K562 (cell line): ENCODE measurements around the gene PPOX. TPM values are rescaled to one million over a fixed set of nuclear protein-coding genes. Genes with fewer than 3 reads are reported as not detected.

ENCODE experiments used
- ESRRB ChIP-seq: fragments of 250-450 bp; sonication (Bioruptor Pico); IDR thresholded peaks from 2 replicates; pipeline ENCODE4 v1.5.0; 2020; ENCODE audit warnings: mild to moderate bottlenecking, moderate library complexity, borderline replicate concordance
- FOXK1 ChIP-seq: sonication (generic); formaldehyde crosslinking; IDR thresholded peaks from 2 replicates; pipeline ENCODE4 v1.8.0; 2022; ENCODE audit warnings: missing genetic modification reagents, mild to moderate bottlenecking, borderline replicate concordance
- JUND ChIP-seq, 2 experiments: IDR thresholded peaks; 2 replicates in 1 of 2; 3 replicates in 1 of 2; pipeline ENCODE4 v1.6.1; 2011; ENCODE audit warnings: borderline replicate concordance in 2 of 2, low read depth in 2 of 2, low read length in 2 of 2, improper control_type of control experiment in 1 of 2, missing biosample characterization in 1 of 2, missing genetic modification characterization in 1 of 2, missing genetic modification reagents in 1 of 2
- KHSRP ChIP-seq: fragments of 450-650 bp; IDR thresholded peaks from 2 replicates; pipeline ENCODE4 v1.6.1; 2017
- MLLT1 ChIP-seq, 2 experiments: fragments of 450-650 bp; IDR thresholded peaks; 2 replicates each; pipeline ENCODE4 v1.6.1; 2016
- NCOA6 ChIP-seq: fragments of 450-650 bp; IDR thresholded peaks from 2 replicates; pipeline ENCODE4 v1.6.1; 2017; ENCODE audit warnings: mild to moderate bottlenecking
- SMARCB1 ChIP-seq: IDR thresholded peaks from 2 replicates; pipeline ENCODE4 v1.6.1; 2011; ENCODE audit warnings: improper control_type of control experiment, low read depth; ENCODE audit not compliant: insufficient read length
- TAF9B ChIP-seq: fragments of 450-650 bp; IDR thresholded peaks from 2 replicates; pipeline ENCODE4 v1.6.1; 2018; ENCODE audit warnings: mild to moderate bottlenecking; ENCODE audit not compliant: partially characterized antibody
- TEAD2 ChIP-seq: fragments of 450-650 bp; IDR thresholded peaks from 2 replicates; pipeline ENCODE4 v1.6.1; 2016; ENCODE audit warnings: missing genetic modification characterization, control low read depth, missing compliant biosample characterization
- TRIM25 ChIP-seq: fragments of 450-650 bp; IDR thresholded peaks from 2 replicates; pipeline ENCODE4 v1.7.0; 2016; ENCODE audit warnings: borderline replicate concordance
- YY1 ChIP-seq, 3 experiments: IDR thresholded peaks; 2 replicates each; pipeline ENCODE4 v1.6.1; 2011; ENCODE audit warnings: low read length in 2 of 3, mild to moderate bottlenecking in 2 of 3, moderate library complexity in 2 of 3, borderline replicate concordance in 1 of 3, control low read depth in 1 of 3, low read depth in 1 of 3; ENCODE audit not compliant: insufficient read depth in 3 of 3, insufficient replicate concordance in 2 of 3, control insufficient read depth in 1 of 3, insufficient read length in 1 of 3; ENCODE audit errors: extremely low read depth in 1 of 3
- ZNF165 ChIP-seq: fragments of 250-450 bp; sonication (Bioruptor Pico); IDR thresholded peaks from 2 replicates; pipeline ENCODE4 v1.4.0; 2020; ENCODE audit warnings: borderline replicate concordance
- ZNF583 ChIP-seq: fragments of 250-450 bp; sonication (Bioruptor Pico); IDR thresholded peaks from 2 replicates; pipeline ENCODE4 v1.4.0; 2020
- polyA plus RNA-seq, 8 experiments: library from polyadenylated mRNA; depleted of rRNA in 4 of 8; stranded (reverse) in 5 of 8; unstranded in 3 of 8; fragments of >200 nt; fragmentation: Nextera tagmentation in 2 of 8; fragmentation: Illumina TruSeq in 1 of 8; extraction: Ambion mirVana in 2 of 8; extraction: Trizol in 1 of 8; gene quantifications; 2 replicates each; pipeline versions ENCODE4 v1.2.1 to v1.2.3, GENCODE V29; 2011 to 2014; ENCODE audit warnings: inconsistent platforms in 1 of 8, missing spikeins in 1 of 8
- total RNA-seq, 7 experiments: library from RNA; depleted of rRNA in 6 of 7; stranded (reverse); fragments of >200 nt in 6 of 7; fragmentation: Illumina TruSeq in 2 of 7; extraction: Trizol in 2 of 7; gene quantifications; 2 replicates each; pipeline versions ENCODE4 v1.2.1 to v1.2.3, GENCODE V29; 2011 to 2021; ENCODE audit warnings: low replicate concordance in 1 of 7
- TF ChIP-seq, protein P1 (sequence below): sonication (generic); formaldehyde crosslinking; IDR thresholded peaks from 2 replicates; pipeline ENCODE4 v1.8.1; 2022; ENCODE audit warnings: missing genetic modification reagents
- TF ChIP-seq, protein P2 (sequence below): fragments of 450-650 bp; IDR thresholded peaks from 2 replicates; pipeline ENCODE4 v1.6.1; 2017; ENCODE audit warnings: antibody characterized with exemption, mild to moderate bottlenecking
- TF ChIP-seq, protein P3 (sequence below): fragments of 450-650 bp; formaldehyde crosslinking; IDR thresholded peaks from 2 replicates; pipeline ENCODE4 v1.4.0; 2020; ENCODE audit warnings: mild to moderate bottlenecking, mixed read lengths

Gene PPOX
- total and polyA plus RNA-seq, 9 of the 15 experiments (the other 6 are each of a cell fraction or from before 2014, with no cell fraction given), result 17.0 to 57.1 (median 38.9) TPM

- TF ChIP-seq, protein P1, sequence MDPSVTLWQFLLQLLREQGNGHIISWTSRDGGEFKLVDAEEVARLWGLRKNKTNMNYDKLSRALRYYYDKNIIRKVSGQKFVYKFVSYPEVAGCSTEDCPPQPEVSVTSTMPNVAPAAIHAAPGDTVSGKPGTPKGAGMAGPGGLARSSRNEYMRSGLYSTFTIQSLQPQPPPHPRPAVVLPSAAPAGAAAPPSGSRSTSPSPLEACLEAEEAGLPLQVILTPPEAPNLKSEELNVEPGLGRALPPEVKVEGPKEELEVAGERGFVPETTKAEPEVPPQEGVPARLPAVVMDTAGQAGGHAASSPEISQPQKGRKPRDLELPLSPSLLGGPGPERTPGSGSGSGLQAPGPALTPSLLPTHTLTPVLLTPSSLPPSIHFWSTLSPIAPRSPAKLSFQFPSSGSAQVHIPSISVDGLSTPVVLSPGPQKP (CRISPR knock-in tag), result no peak
- TF ChIP-seq SMARCB1, result no peak
- TF ChIP-seq JUND (IDR thresholded peaks at IDR 0.05; ENCODE audit: borderline replicate concordance, low read depth, low read length), result 0 out of 2 replicates have a peak, but pooled peaks have one; percentile 49
- TF ChIP-seq JUND (tag; IDR thresholded peaks at IDR 0.05; ENCODE audit: borderline replicate concordance, low read depth, low read length), result peak; percentile 19; the same call in 1 of the 3 replicates
- TF ChIP-seq YY1 (IDR thresholded peaks at IDR 0.05; ENCODE audit: borderline replicate concordance in 1 of 3, control insufficient read depth in 1 of 3, extremely low read depth in 1 of 3, insufficient read depth in 3 of 3, insufficient read length in 1 of 3, insufficient replicate concordance in 2 of 3, low read depth in 1 of 3, low read length in 2 of 3), result peak; percentile 97 to 100 (median 99)
- no peak for TF ChIP-seq TRIM25
- no peak for TF ChIP-seq ZNF583 (CRISPR knock-in tag)
- no peak for TF ChIP-seq ZNF165 (CRISPR knock-in tag)
- TF ChIP-seq, protein P2, sequence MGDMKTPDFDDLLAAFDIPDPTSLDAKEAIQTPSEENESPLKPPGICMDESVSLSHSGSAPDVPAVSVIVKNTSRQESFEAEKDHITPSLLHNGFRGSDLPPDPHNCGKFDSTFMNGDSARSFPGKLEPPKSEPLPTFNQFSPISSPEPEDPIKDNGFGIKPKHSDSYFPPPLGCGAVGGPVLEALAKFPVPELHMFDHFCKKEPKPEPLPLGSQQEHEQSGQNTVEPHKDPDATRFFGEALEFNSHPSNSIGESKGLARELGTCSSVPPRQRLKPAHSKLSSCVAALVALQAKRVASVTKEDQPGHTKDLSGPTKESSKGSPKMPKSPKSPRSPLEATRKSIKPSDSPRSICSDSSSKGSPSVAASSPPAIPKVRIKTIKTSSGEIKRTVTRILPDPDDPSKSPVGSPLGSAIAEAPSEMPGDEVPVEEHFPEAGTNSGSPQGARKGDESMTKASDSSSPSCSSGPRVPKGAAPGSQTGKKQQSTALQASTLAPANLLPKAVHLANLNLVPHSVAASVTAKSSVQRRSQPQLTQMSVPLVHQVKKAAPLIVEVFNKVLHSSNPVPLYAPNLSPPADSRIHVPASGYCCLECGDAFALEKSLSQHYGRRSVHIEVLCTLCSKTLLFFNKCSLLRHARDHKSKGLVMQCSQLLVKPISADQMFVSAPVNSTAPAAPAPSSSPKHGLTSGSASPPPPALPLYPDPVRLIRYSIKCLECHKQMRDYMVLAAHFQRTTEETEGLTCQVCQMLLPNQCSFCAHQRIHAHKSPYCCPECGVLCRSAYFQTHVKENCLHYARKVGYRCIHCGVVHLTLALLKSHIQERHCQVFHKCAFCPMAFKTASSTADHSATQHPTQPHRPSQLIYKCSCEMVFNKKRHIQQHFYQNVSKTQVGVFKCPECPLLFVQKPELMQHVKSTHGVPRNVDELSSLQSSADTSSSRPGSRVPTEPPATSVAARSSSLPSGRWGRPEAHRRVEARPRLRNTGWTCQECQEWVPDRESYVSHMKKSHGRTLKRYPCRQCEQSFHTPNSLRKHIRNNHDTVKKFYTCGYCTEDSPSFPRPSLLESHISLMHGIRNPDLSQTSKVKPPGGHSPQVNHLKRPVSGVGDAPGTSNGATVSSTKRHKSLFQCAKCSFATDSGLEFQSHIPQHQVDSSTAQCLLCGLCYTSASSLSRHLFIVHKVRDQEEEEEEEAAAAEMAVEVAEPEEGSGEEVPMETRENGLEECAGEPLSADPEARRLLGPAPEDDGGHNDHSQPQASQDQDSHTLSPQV, result no peak
- TF ChIP-seq TAF9B, result peak; percentile 98
- TF ChIP-seq KHSRP, result no peak
- TF ChIP-seq TEAD2 (tag), result no peak
- no peak for TF ChIP-seq ESRRB (CRISPR knock-in tag)
- TF ChIP-seq, protein P3, sequence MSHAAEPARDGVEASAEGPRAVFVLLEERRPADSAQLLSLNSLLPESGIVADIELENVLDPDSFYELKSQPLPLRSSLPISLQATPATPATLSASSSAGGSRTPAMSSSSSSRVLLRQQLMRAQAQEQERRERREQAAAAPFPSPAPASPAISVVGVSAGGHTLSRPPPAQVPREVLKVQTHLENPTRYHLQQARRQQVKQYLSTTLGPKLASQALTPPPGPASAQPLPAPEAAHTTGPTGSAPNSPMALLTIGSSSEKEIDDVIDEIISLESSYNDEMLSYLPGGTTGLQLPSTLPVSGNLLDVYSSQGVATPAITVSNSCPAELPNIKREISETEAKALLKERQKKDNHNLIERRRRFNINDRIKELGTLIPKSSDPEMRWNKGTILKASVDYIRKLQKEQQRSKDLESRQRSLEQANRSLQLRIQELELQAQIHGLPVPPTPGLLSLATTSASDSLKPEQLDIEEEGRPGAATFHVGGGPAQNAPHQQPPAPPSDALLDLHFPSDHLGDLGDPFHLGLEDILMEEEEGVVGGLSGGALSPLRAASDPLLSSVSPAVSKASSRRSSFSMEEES (CRISPR knock-in tag), result no peak
- TF ChIP-seq MLLT1 (IDR thresholded peaks at IDR 0.05), result no peak
- no peak for TF ChIP-seq FOXK1 (CRISPR knock-in tag)
- no peak for TF ChIP-seq NCOA6
Observed at GRCh38 chr1:161153682-161154337, 12.4 kb upstream of the PPOX start, which contains the start of gene UFC1 (continued).
